HL-60 (cell line): ENCODE data around the gene RABGAP1L.

Experiments
- DNase-seq, 2 experiments: peaks; one replicate each; pipeline ENCODE4 v3.0.0-alpha.2; 2010 to 2020; ENCODE audit warnings: low read depth in 1 of 2, low spot score in 1 of 2
- H3K27ac ChIP-seq: fragments of 250-450 bp; sonication (Bioruptor Pico); replicated peaks from 2 replicates; pipeline ENCODE4 v1.5.1; 2020; ENCODE audit warnings: mild to moderate bottlenecking, moderate library complexity
- H3K27me3 ChIP-seq: fragments of 250-450 bp; sonication (Bioruptor Pico); 2 replicates; pipeline ENCODE4 v1.5.1; 2021; ENCODE audit warnings: mild to moderate bottlenecking, moderate library complexity; ENCODE audit not compliant: insufficient read depth, poor library complexity, severe bottlenecking
- H3K4me3 ChIP-seq: replicated peaks from 2 replicates; pipeline ENCODE4 v1.5.1; 2011; ENCODE audit warnings: mild to moderate bottlenecking, control low read depth, low read length; ENCODE audit not compliant: insufficient read depth
- GABPA ChIP-seq: IDR thresholded peaks from 2 replicates; pipeline ENCODE4 v1.6.1; 2012; ENCODE audit warnings: low read depth
- POLR2AphosphoS5 ChIP-seq: IDR thresholded peaks from 2 replicates; pipeline ENCODE4 v1.6.1; 2012; ENCODE audit warnings: low read depth
- SPI1 ChIP-seq: IDR thresholded peaks from 2 replicates; pipeline ENCODE4 v1.6.1; 2012; ENCODE audit warnings: low read depth, mild to moderate bottlenecking, borderline replicate concordance
- TF ChIP-seq, protein P1 (sequence below): IDR thresholded peaks from one replicate; pipeline ENCODE4 v1.5.1; 2011; ENCODE audit warnings: low read length, control low read depth, inconsistent platforms; ENCODE audit not compliant: insufficient read depth
- TF ChIP-seq, protein P2 (sequence below): IDR thresholded peaks from 2 replicates; pipeline ENCODE4 v1.6.1; 2012; ENCODE audit warnings: low read depth; ENCODE audit not compliant: insufficient replicate concordance

Gene RABGAP1L

DNA sequence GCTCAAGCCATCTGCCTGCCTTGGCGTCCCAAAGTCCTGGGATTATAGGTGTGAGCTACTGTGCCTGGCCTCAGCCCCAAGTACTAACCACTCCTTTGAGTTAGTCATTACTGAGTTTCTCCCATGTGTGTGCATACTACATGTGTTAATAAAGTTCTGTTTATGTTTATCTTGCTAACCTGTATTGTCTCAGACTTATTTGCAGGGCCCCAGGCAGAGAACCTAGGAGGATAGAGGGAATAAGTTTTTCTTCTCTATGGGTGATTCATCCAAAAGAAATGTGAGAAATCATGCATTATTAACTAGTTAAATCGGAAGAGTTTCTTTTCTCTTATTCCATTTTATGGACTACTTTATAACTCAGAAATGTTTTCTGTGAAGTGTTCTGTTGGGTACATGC, 636.5 kb downstream of the RABGAP1L start:
- Histone ChIP-seq H3K4me3 (no peak overlapping the region), H3K27me3 (no peaks in the 10 kb centered on the region), H3K27ac (no peak overlapping the region)
- DNase-seq, result no peak
- TF ChIP-seq POLR2AphosphoS5, result no peak
- TF ChIP-seq, protein P1, sequence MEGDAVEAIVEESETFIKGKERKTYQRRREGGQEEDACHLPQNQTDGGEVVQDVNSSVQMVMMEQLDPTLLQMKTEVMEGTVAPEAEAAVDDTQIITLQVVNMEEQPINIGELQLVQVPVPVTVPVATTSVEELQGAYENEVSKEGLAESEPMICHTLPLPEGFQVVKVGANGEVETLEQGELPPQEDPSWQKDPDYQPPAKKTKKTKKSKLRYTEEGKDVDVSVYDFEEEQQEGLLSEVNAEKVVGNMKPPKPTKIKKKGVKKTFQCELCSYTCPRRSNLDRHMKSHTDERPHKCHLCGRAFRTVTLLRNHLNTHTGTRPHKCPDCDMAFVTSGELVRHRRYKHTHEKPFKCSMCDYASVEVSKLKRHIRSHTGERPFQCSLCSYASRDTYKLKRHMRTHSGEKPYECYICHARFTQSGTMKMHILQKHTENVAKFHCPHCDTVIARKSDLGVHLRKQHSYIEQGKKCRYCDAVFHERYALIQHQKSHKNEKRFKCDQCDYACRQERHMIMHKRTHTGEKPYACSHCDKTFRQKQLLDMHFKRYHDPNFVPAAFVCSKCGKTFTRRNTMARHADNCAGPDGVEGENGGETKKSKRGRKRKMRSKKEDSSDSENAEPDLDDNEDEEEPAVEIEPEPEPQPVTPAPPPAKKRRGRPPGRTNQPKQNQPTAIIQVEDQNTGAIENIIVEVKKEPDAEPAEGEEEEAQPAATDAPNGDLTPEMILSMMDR, result no peak
- no peak for TF ChIP-seq SPI1

DNA sequence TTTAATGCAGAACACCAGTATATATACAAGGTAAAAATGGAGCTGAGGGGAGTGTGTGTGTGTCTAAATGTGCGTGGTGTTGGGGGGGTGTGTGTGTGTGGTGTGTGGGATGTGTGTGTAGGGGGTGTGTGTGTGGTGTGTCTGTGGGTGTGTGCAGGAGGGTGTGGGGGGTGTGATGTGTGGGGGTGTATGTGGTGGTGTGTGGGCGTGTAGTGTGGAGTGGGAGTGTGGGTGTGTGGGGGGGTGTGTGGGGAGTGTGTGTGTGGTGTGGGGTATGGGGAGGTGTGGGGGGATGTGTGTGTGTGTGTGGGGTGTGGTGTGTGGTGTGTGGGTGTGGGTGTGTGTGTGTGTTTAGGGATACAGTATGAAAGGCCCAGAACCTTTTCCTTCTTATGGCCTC, 638.1 kb downstream of the RABGAP1L start:
- TF ChIP-seq GABPA, result no peak
- no peak for TF ChIP-seq POLR2AphosphoS5
- TF ChIP-seq, protein P1, result no peak
- TF ChIP-seq, protein P2, sequence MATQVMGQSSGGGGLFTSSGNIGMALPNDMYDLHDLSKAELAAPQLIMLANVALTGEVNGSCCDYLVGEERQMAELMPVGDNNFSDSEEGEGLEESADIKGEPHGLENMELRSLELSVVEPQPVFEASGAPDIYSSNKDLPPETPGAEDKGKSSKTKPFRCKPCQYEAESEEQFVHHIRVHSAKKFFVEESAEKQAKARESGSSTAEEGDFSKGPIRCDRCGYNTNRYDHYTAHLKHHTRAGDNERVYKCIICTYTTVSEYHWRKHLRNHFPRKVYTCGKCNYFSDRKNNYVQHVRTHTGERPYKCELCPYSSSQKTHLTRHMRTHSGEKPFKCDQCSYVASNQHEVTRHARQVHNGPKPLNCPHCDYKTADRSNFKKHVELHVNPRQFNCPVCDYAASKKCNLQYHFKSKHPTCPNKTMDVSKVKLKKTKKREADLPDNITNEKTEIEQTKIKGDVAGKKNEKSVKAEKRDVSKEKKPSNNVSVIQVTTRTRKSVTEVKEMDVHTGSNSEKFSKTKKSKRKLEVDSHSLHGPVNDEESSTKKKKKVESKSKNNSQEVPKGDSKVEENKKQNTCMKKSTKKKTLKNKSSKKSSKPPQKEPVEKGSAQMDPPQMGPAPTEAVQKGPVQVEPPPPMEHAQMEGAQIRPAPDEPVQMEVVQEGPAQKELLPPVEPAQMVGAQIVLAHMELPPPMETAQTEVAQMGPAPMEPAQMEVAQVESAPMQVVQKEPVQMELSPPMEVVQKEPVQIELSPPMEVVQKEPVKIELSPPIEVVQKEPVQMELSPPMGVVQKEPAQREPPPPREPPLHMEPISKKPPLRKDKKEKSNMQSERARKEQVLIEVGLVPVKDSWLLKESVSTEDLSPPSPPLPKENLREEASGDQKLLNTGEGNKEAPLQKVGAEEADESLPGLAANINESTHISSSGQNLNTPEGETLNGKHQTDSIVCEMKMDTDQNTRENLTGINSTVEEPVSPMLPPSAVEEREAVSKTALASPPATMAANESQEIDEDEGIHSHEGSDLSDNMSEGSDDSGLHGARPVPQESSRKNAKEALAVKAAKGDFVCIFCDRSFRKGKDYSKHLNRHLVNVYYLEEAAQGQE, result no peak
- H3K27ac ChIP-seq, result no peak overlapping the region
- H3K27me3 ChIP-seq, result no peaks in the 10 kb centered on the region
- no peak overlapping the region for H3K4me3 ChIP-seq
- DNase-seq, result no peak

DNA sequence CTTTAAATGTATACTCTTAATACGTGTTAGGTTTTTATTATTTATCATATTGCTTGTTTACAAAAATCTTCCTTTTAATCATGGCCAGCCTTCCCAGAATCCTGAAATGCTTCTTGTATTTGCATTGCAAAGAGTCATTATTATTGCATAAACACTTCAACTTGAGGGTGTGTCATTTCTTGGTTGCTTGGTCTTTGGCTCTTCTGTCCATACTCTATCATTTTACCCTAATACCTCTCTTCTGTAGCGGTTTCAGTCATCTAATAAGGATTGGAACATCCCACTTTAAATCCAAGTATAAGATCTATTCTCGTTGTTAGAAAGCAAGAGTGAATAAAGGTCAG, 639.8 kb downstream of the RABGAP1L start:
- no peak for DNase-seq
- Histone ChIP-seq H3K27ac (no peak overlapping the region), H3K4me3 (no peak overlapping the region), H3K27me3 (no peaks in the 10 kb centered on the region)
- TF ChIP-seq, protein P1, result no peak

DNA sequence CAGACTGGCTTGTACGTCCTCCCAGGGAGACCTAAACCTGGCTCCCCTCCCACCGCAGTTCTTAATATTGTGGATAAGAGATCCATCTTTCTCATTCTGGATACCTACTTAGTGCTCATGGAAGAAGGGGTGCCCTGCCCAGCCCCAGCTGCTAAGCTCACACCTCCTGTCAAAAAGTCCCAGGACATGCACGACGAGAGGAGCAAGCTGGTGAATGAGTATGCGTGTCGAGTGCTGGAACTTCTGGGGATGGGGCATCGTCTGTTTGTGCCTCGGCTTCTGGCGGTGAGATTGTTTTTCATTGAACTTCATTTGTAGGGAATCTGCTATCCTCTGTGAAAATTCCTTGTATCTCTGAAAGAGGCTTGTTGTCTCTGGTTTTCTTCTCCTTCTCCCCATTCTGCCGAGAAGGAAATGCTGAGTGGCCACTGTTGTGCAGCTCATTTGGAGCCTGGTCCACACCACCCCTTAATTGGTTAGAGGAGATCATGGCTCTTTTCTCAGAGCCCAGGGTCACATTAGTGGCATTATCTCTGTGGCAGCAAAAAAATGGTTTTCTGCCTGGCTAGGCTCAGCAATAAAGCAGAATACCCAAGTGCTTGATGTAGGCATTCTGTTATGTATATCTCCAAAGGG, 641.0 kb downstream of the RABGAP1L start:
- Histone ChIP-seq H3K27me3 (no peaks in the 10 kb centered on the region), H3K4me3 (no peak overlapping the region), H3K27ac (no peak overlapping the region)
- TF ChIP-seq GABPA (no peak), POLR2AphosphoS5 (no peak), SPI1 (no peak)
- TF ChIP-seq, protein P1, result no peak
- TF ChIP-seq, protein P2, result no peak
- no peak for DNase-seq
